ENCODE measurements around the gene GNB1. TPM values are rescaled to one million over a fixed set of nuclear protein-coding genes. Genes with fewer than 3 reads are reported as not detected.

The GNB1 gene
- total RNA-seq, 2 experiments from 2014 or later = 138 to 149 TPM

GRCh38 chr1:1760715-1761114 lies 130.2 kb downstream of the GNB1 start:
- H3K4me3 ChIP-seq (ENCODE audit: low read length) = no peak overlapping the region
- peaks cover 39% of the 10 kb centered on the region for H3K36me3 Mint-ChIP-seq (ENCODE audit: low read depth)
- H3K36me3 ChIP-seq (ENCODE audit: insufficient read depth, low read length) = peaks cover 74% of the 10 kb centered on the region
- H3K27ac Mint-ChIP-seq = no peak overlapping the region
- H3K27me3 ChIP-seq (ENCODE audit: control insufficient read depth in 1 of 2, insufficient read depth in 2 of 2, low read length in 2 of 2) = no peaks in the 10 kb centered on the region
- POLR2A ChIA-PET = no interaction called here
- H3K9me3 Mint-ChIP-seq = no peaks in the 10 kb centered on the region
- H3K9me3 ChIP-seq (ENCODE audit: control insufficient read depth in 1 of 2, insufficient read depth in 1 of 2, low read length in 2 of 2) = no peaks in the 10 kb centered on the region
- no peaks in the 10 kb centered on the region for H3K4me1 Mint-ChIP-seq (ENCODE audit: low read depth)
- H3K4me3 Mint-ChIP-seq = no peak overlapping the region
- H3K27ac ChIP-seq (ENCODE audit: low read depth in 1 of 2, low read length in 2 of 2) = no peak overlapping the region
- H3K27me3 Mint-ChIP-seq = no peaks in the 10 kb centered on the region
- intact Hi-C loops (cut with DNase I, micrococcal nuclease) = loop anchor here in 1 of 2 experiments (5.0 kb wide), 1 partner anchor 62 kb away; no protein-coding TSS in a partner anchor
- ATAC-seq (ENCODE audit: poor library complexity) (no peak), DNase-seq (no peak)
- CTCF ChIA-PET = no interaction called here
- H3K4me1 ChIP-seq (ENCODE audit: insufficient read depth, low read length) = no peaks in the 10 kb centered on the region
- TF ChIP-seq CTCF (IDR thresholded peaks at IDR 0.05) = no peak

- no peak for TF ChIP-seq CTCF (IDR thresholded peaks at IDR 0.05)
- no peaks in the 10 kb centered on the region for H3K9me3 ChIP-seq (ENCODE audit: control insufficient read depth in 1 of 2, insufficient read depth in 1 of 2, low read length in 2 of 2)
- no peak overlapping the region for H3K4me3 Mint-ChIP-seq
- no peak overlapping the region for H3K27ac Mint-ChIP-seq
- peaks cover 39% of the 10 kb centered on the region for H3K36me3 Mint-ChIP-seq (ENCODE audit: low read depth)
- H3K4me3 ChIP-seq (ENCODE audit: low read length) = no peak overlapping the region
- no peaks in the 10 kb centered on the region for H3K4me1 Mint-ChIP-seq (ENCODE audit: low read depth)
- no peaks in the 10 kb centered on the region for H3K9me3 Mint-ChIP-seq
- ChIA-PET CTCF (no interaction called here), POLR2A (no interaction called here)
- no peaks in the 10 kb centered on the region for H3K4me1 ChIP-seq (ENCODE audit: insufficient read depth, low read length)
- no peak overlapping the region for H3K27ac ChIP-seq (ENCODE audit: low read depth in 1 of 2, low read length in 2 of 2)
- no peak for ATAC-seq (ENCODE audit: poor library complexity)
- DNase-seq = peak in 1 of 14 experiments; percentile 1
- no peaks in the 10 kb centered on the region for H3K27me3 Mint-ChIP-seq
- H3K36me3 ChIP-seq (ENCODE audit: insufficient read depth, low read length) = peaks cover 77% of the 10 kb centered on the region
- H3K27me3 ChIP-seq (ENCODE audit: control insufficient read depth in 1 of 2, insufficient read depth in 2 of 2, low read length in 2 of 2) = no peaks in the 10 kb centered on the region
- intact Hi-C loops (cut with DNase I, micrococcal nuclease) = loop anchor here in 1 of 2 experiments (5.0 kb wide), 1 partner anchor 62 kb away; no protein-coding TSS in a partner anchor
Measured at GRCh38 chr1:1760345-1760650, 130.6 kb downstream of the GNB1 start.

- Mint-ChIP-seq H3K9me3 (no peaks in the 10 kb centered on the region), H3K27me3 (no peaks in the 10 kb centered on the region), H3K27ac (no peak overlapping the region), H3K4me1 (ENCODE audit: low read depth) (no peaks in the 10 kb centered on the region), H3K4me3 (no peak overlapping the region), H3K36me3 (ENCODE audit: low read depth) (peaks cover 34% of the 10 kb centered on the region)
- ATAC-seq (ENCODE audit: poor library complexity) = no peak
- Histone ChIP-seq H3K27ac (ENCODE audit: low read depth in 1 of 2, low read length in 2 of 2) (no peak overlapping the region), H3K4me3 (ENCODE audit: low read length) (no peak overlapping the region), H3K4me1 (ENCODE audit: insufficient read depth, low read length) (no peaks in the 10 kb centered on the region), H3K36me3 (ENCODE audit: insufficient read depth, low read length) (peaks cover 75% of the 10 kb centered on the region), H3K9me3 (ENCODE audit: control insufficient read depth in 1 of 2, insufficient read depth in 1 of 2, low read length in 2 of 2) (no peaks in the 10 kb centered on the region), H3K27me3 (ENCODE audit: control insufficient read depth in 1 of 2, insufficient read depth in 2 of 2, low read length in 2 of 2) (no peaks in the 10 kb centered on the region)
- ChIA-PET POLR2A (no interaction called here), CTCF (no interaction called here)
- intact Hi-C loops (cut with DNase I, micrococcal nuclease) = loop anchor here in 1 of 2 experiments (5.0 kb wide), 2 partner anchors 63 to 148 kb away; no protein-coding TSS in a partner anchor
- TF ChIP-seq CTCF (IDR thresholded peaks at IDR 0.05) = no peak
- peak in 1 of 14 experiments; percentile 23 for DNase-seq
Measured at GRCh38 chr1:1759456-1760344, 131.2 kb downstream of the GNB1 start.

Data from CD4-positive, alpha-beta T cell (primary cell).